ENCODE results near the gene PPP4C. TPM values are rescaled to one million over a fixed set of nuclear protein-coding genes. Genes with fewer than 3 reads are reported as not detected.

PPP4C gene
- total RNA-seq, 1 experiment from 2014 or later, result 297 TPM

Other genes with a start within 250 kb of the PPP4C start
- 92.6 and 130 TPM in 2 replicates for gene CDIPT, start 212.8 kb upstream of the PPP4C start, total RNA-seq (2014; rRNA removed; shearing (Covaris generic); ENCODE audit: low replicate concordance)
- 50.1 and 68.9 TPM in 2 replicates for gene SEZ6L2, start 176.4 kb upstream of the PPP4C start, total RNA-seq (2014; rRNA removed; shearing (Covaris generic); ENCODE audit: low replicate concordance)
- gene ASPHD1, start 175.5 kb upstream of the PPP4C start, total RNA-seq (2014; rRNA removed; shearing (Covaris generic); ENCODE audit: low replicate concordance), result 53.6 and 71.5 TPM in 2 replicates
- gene KCTD13, start 149.8 kb upstream of the PPP4C start, total RNA-seq (2014; rRNA removed; shearing (Covaris generic); ENCODE audit: low replicate concordance), result 9.8 and 29.1 TPM in 2 replicates
- gene TMEM219, start 113.9 kb upstream of the PPP4C start, total RNA-seq (2014; rRNA removed; shearing (Covaris generic); ENCODE audit: low replicate concordance), result 129 and 252 TPM in 2 replicates
- gene TAOK2, start 102.1 kb upstream of the PPP4C start, total RNA-seq (2014; rRNA removed; shearing (Covaris generic); ENCODE audit: low replicate concordance), result 57.0 and 75.8 TPM in 2 replicates
- gene HIRIP3, start 80.4 kb upstream of the PPP4C start, total RNA-seq (2014; rRNA removed; shearing (Covaris generic); ENCODE audit: low replicate concordance), result 8.2 and 21.6 TPM in 2 replicates
- 131 and 229 TPM in 2 replicates for gene INO80E, start 79.8 kb upstream of the PPP4C start, total RNA-seq (2014; rRNA removed; shearing (Covaris generic); ENCODE audit: low replicate concordance)
- gene DOC2A, start 65.0 kb upstream of the PPP4C start, total RNA-seq (2014; rRNA removed; shearing (Covaris generic); ENCODE audit: low replicate concordance), result 1.2 and 1.7 TPM in 2 replicates
- not detected in 2 replicates for gene C16orf92, start 52.8 kb upstream of the PPP4C start, total RNA-seq (2014; rRNA removed; shearing (Covaris generic); ENCODE audit: low replicate concordance)
- 1.4 and 3.4 TPM in 2 replicates for gene TLCD3B, start 44.7 kb upstream of the PPP4C start, total RNA-seq (2014; rRNA removed; shearing (Covaris generic); ENCODE audit: low replicate concordance)
- 1,849 and 1,917 TPM in 2 replicates for gene ALDOA, start 10.2 kb upstream of the PPP4C start, total RNA-seq (2014; rRNA removed; shearing (Covaris generic); ENCODE audit: low replicate concordance)
- 0.24 TPM in 1 of 2 replicates, not detected in the other for gene TBX6, start 15.9 kb downstream of the PPP4C start, total RNA-seq (2014; rRNA removed; shearing (Covaris generic); ENCODE audit: low replicate concordance)
- gene YPEL3, start 20.2 kb downstream of the PPP4C start, total RNA-seq (2014; rRNA removed; shearing (Covaris generic); ENCODE audit: low replicate concordance), result 6.3 and 10.5 TPM in 2 replicates
- not detected in 2 replicates for gene GDPD3, start 37.5 kb downstream of the PPP4C start, total RNA-seq (2014; rRNA removed; shearing (Covaris generic); ENCODE audit: low replicate concordance)
- 36.2 and 81.1 TPM in 2 replicates for gene MAPK3, start 47.2 kb downstream of the PPP4C start, total RNA-seq (2014; rRNA removed; shearing (Covaris generic); ENCODE audit: low replicate concordance)
- gene CORO1A, start 107.6 kb downstream of the PPP4C start, total RNA-seq (2014; rRNA removed; shearing (Covaris generic); ENCODE audit: low replicate concordance), result 0.41 and 2.3 TPM in 2 replicates
- gene BOLA2B, start 117.7 kb downstream of the PPP4C start, total RNA-seq (2014; rRNA removed; shearing (Covaris generic); ENCODE audit: low replicate concordance), result 234 and 384 TPM in 2 replicates
- 9.5 and 53.4 TPM in 2 replicates for gene SLX1A, start 117.9 kb downstream of the PPP4C start, total RNA-seq (2014; rRNA removed; shearing (Covaris generic); ENCODE audit: low replicate concordance)
- 9.4 TPM in 1 of 2 replicates, not detected in the other for gene SULT1A3, start 123.3 kb downstream of the PPP4C start, total RNA-seq (2014; rRNA removed; shearing (Covaris generic); ENCODE audit: low replicate concordance)
- gene NPIPB13, start 172.5 kb downstream of the PPP4C start, total RNA-seq (2014; rRNA removed; shearing (Covaris generic); ENCODE audit: low replicate concordance), result 0.43 and 0.78 TPM in 2 replicates